Body of pancreas (tissue), 4 donors: ENCODE data around the gene UMAD1.

Experiments used
- CTCF ChIP-seq, 7 experiments: fragments of 450-650 bp in 4 of 7; fragments of 200-600 bp in 3 of 7; sonication (generic) in 3 of 7; IDR thresholded peaks; one replicate each; pipeline ENCODE4 v1.5.1; 2016 to 2019; ENCODE audit warnings: antibody characterized with exemption in 7 of 7
- POLR2A ChIP-seq, 3 donors: fragments of 450-650 bp; IDR thresholded peaks; one replicate each; pipeline ENCODE4 v1.6.1; 2016; ENCODE audit warnings: antibody characterized with exemption in 3 of 3, mild to moderate bottlenecking in 2 of 3

DNA sequence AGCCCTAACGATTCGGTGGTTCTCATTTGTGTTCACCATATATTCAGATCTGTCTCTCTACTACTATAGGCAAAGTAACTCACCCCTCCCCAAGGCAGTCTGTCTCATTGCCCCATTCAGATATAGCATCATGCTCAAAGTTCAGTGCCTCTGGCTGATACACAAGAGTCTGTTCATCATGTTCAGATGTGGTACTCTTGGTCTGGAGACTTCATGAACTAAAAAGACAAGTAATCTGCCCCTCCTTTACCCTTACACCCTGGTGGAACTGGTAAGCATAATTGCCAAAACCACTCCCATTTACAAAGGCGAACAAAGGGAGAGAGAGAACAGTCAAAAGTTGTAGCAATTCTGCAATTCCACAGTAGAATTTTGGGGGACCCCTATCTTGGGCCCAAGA is 29.9 kb downstream of the UMAD1 start:
- TF ChIP-seq CTCF (IDR thresholded peaks at IDR 0.05) (no peak), POLR2A (IDR thresholded peaks at IDR 0.05) (no peak)
